H4 (cell line): ENCODE results near the gene STRN. TPM values are rescaled to one million over a fixed set of nuclear protein-coding genes. Genes with fewer than 3 reads are reported as not detected.
"Not testable (repeated sequence)": the region's sequence is repeated elsewhere in the genome, so short reads cannot be mapped to it uniquely, and the experiment has no call there.

Source experiments
- DNase-seq: peaks from one replicate; pipeline ENCODE4 v3.0.0-alpha.2; 2015; ENCODE audit warnings: low spot score
- total RNA-seq: library from RNA; depleted of rRNA; stranded (reverse); fragments of >200 nt; shearing (Covaris generic); gene quantifications from 2 replicates; pipeline ENCODE4 v1.2.3, GENCODE V29; 2014

STRN gene
- total RNA-seq, 1 experiment from 2014 or later: 4.0 TPM

DNA sequence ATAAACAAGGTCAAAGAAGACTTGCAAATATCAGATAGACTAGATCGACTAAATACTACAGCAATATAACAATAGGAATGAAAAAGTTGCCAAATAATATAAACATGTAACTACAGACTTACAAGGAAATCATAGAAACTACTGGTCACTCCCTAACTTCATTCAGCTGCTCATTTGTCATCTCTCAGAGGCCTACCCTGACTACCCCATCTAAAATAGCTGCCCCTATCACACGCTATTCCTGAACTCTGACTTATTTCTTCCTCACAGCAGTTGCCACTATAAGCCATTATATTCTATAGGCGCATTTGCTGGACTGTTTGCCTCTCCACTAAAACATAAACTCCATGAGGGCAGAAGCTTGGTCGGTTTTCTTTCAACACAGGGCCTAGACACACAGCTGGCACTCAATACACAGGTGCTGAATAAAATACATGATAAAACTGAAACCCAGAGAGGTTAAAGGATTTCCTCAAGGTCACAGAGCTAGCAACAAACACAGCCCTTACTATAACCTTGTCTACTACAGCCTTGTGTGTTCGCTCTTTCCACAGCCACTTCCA, 1.8 kb downstream of the STRN start:
- DNase-seq: no peak

DNA sequence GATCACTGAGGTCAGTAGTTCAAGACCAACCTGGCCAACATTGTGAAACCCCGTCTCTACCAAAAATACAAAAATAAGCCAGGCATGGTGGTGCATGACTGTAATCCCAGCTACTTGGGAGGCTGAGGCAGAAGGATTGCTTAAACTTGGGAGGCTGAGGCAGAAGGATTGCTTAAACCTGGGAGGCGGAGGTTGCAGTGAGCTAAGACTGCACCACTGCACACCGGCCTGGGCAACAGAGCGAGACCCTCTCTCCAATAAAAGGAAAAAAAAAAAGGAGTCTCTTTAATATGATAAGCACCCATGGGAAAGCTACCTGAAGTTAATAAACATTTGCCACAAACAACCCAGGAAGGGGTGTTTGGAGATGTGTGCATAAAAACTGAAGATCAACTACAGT, 2.6 kb downstream of the STRN start:
- no peak for DNase-seq

DNA sequence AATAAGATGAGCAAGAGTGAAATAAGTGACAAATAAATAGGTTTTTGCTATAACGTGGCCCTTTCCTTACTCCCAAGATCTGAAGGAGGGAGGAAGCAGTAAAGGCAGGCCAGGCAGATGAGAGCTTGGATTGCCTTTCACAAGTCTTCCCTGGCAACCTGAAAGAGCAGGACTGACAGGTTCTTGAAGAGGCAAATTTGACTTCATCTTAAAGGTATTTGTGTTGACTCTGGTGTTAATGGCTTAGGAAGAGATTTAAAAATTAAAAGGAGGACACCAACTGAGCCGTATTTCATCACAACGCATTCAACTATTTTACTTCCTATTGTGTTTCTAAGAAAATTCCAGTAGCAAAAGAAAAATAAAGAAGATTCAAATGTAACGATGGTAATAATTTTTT, 3.2 kb downstream of the STRN start:
- no peak for DNase-seq

DNA sequence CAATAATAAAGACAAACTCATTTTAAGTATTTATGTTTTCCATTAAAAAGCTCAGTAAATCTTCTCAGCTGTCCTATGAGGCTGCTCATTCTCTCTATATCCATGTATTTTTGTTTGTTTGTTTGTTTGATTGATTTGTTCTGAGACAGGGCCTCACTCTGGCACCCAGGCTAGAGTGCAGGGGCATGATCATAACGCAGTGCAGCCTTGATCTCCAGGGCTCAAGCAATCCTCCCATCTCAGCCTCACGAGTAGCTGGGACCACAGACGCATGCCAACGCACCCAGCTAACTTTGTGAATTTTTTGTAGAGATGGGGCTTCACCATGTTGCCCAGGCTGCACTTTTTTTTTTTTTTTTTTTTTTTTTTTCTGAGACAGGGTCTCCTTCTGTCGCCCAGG, 5.6 kb downstream of the STRN start:
- no peak for DNase-seq

DNA sequence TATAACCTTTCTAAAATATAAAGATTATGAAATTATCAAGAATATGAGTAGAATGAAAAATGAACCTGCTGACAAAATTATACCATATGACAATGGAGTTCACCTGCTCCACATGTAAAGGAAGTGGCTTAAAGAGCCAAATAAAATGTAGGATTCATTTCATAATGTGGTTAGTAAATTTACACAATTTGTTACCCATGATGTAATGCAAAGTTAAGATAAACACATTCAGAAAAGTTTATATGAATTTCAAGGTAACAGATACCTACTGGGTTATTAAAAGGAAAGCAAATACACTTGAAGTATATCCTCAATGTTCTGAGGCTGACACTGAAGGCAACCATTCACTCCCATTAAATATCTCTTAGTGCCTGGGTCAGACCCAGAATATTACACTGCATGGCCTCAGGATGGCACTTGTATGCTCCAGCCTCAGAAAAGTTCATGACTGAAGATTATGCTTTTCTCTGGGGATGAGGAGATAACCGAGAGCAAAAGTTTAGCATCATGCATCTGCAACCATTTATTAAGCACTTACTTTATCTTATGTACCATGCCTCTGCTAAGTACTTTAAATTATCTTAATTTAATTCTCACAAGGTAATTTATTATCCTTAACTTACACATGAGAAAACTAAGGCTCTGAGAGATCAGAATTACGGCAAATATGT, 6.2 kb downstream of the STRN start:
- no peak for DNase-seq

DNA sequence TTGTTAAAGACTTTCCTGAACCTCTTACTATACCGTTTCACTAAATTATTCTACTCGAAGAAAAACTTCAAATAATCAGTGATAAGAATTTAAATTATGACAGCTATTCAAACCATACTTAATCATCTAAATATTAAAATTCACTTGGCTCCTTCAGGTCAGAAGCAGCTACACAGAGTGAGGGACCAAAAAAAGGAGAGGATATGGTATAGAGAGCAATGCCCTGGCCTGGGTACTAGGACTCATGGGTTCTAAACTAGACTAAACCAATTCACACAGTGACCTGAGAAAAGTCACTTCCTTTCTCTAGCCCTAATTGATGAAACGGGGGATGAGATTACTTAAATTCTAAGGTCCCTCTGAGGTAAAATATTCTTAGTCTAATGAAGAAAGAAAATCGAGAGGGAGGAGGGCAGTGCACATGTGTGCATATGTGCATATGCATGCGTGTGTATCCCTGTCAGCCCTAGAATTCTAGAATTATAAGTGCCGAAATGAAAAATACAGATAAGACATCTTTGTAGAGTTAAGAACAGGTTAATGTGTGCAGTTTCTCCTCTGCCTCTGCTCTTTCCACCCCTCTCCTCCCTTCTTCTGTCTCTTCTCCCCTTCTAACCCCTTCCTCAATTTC, 11.2 kb downstream of the STRN start:
- DNase-seq: no peak

DNA sequence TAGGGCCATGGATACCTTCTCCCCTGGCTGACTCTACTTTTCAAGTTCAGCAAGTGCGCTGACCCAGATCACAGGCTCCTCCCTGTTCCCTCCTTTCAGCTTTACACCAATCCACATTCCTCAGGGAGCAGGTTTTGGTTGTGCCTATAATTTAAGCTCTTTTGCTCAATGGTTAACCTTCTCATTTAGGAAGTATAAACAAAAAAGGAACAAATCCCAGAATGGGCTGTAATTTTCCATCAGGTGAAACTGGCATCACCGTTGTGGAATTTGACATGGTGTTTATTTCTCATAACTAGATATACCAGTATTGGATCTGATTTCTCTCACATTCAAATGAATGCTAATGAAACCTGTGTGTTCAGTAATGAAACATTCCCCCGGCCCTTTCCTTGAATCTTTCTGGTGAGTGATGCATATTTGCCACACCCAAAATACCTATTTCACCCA, 13.6 kb downstream of the STRN start:
- no peak for DNase-seq

DNA sequence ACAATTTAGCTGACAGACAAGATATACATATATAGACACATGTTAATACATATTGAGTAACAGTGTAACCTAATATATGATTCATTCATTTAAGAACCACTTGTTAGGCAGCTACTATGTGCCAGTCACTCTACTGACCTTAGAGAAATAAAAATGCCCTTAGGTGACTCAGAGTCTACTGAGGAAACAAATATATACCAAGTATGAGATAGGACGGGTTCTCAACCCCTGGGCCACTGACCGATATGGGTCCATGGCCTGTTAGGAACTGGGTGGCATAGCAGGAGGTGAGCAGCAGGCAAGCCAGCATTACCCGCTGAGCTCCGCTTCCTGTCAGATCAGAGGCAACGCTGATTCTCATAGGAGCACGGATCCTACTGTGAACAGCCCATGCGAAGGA, 14.8 kb downstream of the STRN start:
- DNase-seq: no peak

DNA sequence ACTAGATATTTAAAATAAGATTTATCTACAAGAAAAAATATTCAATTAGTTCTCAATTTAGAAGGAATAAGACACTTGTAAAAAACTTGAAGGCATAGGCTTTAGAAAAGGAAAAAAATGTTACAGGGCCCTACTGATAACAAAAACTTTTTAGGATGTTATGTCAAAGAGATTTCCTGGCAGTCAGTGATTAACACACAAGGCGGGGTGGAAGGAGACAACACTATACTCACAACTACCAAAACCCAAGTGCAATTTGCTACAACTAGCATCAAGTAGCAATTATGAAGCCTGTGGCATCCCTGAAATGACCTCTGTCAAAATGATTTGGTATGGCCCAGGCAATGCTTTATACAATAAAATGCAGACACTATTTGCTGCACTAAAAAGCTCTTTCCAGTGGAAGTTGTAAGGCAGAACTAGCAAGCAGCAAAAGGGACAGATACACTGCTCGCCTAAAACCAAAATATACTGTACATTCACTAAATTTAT, 15.3 kb downstream of the STRN start:
- DNase-seq: no peak

DNA sequence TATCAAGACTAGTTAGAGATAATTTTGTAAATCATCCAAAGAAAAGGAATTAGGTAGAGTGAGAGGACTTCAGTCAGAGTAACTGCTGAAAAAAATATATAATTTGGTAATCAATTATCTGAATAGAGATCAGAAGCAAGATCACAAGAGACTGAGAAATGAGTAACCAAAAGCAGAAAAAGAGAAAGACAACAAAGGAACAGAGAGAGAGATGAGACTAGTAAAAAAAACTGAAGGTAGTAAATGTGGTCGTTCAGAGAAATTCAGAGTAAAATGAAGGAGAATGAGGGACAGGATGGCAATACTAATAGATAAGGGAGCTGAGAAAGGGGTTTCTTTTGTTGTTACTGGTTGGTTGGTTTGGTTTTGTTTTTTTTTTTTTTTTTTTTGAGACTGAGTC, 16.5 kb downstream of the STRN start:
- no peak for DNase-seq

DNA sequence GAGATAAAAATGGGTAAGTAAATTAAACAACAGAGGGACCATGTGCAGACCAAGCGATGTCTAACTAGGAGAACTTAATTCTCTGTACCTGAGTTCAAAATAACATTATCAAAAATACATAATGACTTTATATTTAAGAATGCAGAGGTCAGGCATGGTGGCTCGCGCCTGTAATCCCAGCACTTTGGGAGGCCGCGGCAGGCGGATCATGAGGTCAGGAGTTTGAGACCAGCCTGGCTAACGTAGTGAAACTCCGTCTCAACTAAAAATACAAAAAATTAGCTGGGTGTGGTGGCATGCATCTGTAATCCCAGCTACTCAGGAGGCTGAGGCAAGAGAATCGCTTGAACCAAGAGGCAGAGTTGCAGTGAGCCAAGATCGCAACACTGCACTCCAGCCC, 21.1 kb downstream of the STRN start:
- DNase-seq: not testable (repeated sequence)

DNA sequence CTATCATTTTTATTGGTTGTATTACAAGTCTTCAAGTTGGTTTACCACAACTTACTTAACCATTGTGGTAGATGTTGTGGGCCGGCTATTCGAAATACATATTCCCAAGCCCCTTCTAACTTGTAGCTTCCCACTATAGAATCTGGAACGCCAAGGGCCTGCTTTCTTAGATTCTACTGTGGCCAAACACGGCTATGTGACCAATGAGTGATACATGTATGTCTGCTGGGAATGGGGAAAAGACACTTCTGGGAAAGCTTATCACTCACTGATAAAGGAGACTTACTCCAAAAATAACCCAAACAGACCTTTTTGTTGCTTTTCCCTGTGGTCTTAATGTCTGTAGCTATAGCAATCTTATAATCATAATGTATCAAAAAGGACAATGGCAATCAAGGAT, 24.5 kb downstream of the STRN start:
- DNase-seq: no peak

DNA sequence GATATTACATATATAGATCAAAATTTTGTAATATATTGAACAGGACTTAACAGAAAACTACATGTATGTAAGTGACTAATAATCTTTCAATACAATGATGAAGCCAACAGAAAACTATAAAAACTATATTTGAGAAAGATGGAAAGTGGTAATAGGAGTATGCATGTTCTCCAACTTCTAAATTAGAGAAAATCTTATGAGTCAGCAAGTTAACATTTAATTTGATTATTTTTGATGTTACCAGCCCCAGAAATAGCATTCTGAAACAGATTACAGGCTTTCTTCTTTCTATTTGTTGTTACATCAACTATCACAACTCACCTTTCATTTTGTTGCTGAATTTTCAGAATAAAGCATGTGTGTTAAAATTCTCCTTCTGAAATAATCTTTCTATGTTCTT, 29.8 kb downstream of the STRN start:
- DNase-seq: not testable (repeated sequence)

DNA sequence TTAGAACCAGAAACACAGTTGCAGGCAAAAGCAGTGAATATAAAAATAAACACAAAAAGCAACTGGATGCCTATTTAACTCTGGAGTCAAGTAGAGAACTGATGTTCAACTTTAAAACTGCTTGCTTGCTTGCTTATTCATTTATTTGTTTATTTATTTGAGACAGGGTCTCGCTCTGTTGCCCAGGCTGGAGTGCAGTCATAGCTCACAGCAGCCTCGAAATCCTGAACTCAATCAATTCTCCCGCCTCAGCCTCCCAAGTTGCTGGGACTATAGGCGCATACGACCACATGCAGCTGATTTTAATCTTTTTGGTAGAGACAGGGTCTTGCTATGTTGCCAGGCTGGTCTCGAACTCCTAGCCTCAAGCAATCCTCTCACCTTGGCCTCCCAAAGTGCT, 34.6 kb downstream of the STRN start:
- DNase-seq: not testable (repeated sequence)

DNA sequence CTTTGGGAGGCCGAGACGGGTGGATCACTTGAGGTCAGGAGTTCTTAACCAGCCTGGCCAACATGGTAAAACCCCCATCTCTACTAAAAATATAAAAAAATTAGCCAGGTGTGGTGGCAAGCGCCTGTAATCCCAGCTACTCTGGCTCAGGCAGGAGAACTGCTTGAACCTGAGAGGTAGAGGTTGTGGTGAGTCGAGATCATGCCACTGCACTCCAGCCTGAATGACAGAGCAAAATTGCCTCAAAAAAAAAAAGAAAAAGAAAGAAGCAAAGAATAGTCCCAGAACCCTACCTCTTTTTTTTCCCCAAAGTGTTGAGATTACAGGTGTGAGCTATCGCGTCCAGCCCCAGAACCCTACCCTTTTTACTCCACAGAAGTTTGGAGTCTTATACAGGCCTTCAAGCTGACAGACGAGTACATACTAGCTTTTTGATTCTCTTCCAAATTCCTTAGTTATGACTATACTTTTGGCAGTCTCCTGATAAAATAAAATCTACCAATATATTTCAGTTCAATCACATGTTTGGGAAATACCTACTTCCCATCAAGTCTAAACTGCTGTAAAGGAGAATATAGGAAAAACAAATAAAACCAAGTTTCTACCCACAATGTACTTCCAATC, 35.4 kb downstream of the STRN start:
- DNase-seq: not testable (repeated sequence)

DNA sequence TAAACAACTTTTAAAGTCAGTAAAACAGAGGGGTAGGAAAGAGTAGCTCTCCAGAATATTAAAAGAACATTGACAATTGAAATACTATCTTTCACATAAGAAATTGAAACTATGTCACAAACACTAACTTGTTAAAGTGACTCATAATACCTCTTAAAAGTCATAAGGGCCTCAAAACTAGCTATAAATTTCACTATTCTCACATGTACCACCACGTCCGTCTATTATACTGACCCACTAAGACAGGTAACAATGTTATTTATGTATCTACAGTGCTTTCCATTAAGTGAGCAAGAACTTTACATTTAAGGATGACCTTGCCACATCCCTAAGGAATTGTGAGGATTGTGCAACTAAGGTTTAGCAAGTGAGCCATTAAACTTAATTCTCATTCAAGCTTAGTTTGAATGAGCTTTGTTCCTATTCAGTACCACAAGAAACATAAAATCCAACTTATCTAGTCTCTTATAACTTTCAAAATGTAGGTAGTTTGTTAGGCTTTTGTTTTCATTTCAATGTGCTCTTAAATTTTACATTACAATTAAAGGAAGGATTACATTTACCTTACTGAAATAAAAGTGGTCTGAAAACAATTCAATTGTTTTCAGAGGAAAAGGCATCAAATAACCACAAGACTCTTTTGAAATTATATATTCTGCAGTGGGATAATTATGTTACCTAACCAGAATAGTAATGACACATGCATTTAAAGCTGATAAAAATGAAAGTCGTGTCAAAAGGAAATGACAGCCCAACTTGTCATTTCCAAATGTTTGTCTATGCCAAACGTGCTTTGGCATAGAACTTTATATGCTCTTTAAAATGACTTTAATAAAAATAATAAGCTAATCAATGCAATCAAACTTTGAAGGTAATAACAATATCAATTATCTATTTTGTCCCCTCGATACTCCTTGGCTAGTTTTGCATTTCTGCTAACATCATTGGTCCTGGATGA, 39.9 kb downstream of the STRN start:
- not testable (repeated sequence) for DNase-seq

DNA sequence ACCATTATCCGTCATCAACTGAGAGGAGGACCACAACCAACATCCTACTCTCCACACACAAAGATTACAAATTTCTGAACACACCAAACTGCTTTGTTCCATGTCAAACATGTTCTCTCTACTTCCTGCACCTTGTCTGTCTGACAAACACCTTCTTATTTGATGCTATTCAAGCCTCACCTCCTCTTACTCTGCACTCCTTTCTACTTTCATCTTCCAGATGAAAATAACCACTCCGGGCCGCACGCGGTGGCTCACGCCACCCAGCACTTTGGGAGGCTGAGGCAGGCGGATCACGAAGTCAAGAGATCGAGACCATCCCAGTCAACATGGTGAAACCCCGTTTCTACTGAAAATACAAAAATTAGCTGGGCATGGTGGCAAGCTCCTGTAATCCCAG, 43.7 kb downstream of the STRN start:
- not testable (repeated sequence) for DNase-seq

DNA sequence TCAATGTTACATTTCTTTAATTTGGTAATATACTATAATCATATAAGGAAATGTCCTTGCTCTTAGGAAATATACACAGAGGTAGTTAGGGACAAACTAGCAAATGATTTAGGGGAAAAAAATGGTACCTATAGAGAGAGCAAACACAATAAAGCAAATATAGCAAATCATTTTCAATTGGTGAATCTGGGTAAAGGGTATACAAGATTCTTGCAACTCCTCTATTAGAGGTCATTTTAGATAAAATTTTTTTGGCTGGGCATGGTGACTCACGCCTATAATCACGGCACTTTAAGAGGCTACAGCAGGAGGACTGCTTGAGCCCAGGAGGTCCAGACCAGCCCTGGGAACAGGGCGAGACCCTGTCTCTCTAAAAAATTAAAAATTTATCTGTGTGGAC, 44.4 kb downstream of the STRN start:
- no peak for DNase-seq

DNA sequence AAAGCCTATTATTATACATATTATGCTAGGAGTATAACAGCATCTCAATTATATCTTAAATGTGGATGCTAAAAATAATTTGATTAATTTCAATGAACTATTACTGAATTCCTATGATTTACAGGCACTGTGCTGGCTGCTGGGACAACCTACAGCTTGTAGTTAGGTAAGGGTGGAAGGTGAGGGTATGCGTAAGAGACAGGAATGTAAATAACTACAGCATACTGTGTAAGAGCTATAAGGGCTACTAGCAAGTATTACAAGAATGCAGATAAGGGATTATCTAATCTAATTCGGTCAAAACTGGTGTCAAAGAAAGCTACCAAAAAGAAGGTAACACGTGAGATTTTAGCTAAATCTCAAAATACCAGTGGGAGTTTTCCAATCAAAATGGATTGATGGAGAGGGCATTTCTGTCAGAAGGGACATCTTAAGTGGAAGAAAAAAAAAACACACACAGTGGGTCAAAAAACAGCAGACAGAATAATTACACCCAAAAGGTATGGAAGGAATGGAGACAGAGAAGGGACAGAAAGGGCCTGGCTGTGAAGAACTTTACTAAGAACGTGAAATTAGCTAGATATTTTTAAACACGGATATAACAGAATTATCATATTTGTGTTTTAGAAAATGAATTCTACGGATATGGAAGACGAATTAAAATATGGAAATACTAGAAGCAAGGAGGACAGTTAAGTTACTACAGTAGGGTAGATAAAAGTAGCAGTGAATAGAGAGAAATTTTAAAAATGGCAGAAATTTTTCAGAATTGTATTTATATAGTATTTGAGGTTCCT, 47.1 kb downstream of the STRN start:
- no peak for DNase-seq

DNA sequence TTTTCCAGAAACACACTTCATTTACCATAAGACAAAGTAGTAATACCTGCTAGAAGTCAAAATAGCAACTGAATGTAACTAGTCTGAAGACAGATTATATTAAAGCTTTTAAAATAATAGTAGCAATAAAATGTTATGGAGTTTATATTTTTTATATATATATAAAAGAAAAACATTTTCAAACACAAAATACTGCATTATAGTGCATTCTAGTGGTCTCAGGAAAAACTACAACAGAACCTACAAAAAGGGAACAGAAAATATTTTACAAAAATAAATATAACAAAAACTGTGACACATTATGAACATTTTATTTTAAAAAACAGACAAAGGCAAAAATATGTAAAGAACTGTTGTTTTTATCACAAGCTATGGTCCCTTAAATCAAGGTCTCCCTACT, 48.0 kb downstream of the STRN start:
- no peak for DNase-seq

DNA sequence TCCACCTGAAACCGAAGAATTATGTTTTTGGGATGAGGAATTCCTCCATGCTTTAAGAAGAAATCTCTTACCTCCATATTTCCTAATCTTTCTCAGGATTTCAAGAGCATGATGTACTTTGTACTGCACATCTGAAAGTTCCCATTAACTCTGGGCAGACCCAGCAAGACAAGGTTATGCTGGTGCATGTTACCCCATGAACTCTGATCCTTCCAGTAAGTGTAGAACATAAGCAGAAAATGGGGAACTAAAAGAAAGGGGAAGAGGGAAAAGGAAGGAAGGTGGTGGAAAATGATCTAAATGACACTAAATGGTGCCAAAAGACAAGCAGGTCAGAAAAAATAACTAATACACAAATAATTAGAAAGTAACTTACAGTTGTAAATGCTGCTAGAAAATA, 50.7 kb downstream of the STRN start:
- no peak for DNase-seq
